Liver (tissue), 9 donors: ENCODE results near the gene RNF4. TPM values are rescaled to one million over a fixed set of nuclear protein-coding genes. Genes with fewer than 3 reads are reported as not detected.

ENCODE experiments used
- DNase-seq: peaks from one replicate; pipeline ENCODE4 v3.0.0-alpha.2; 2017; ENCODE audit warnings: low spot score
- H3K27ac ChIP-seq, 2 donors: one replicate each; pipeline ENCODE4 v1.7.0; 2013; ENCODE audit warnings: inconsistent platforms in 2 of 2, low read length in 2 of 2, control low read depth in 1 of 2, low read depth in 1 of 2, mild to moderate bottlenecking in 1 of 2
- H3K27me3 ChIP-seq, 4 donors: one replicate each; pipeline versions ENCODE4 v1.6.1 to v1.7.0; 2013; ENCODE audit warnings: low read length in 3 of 4, inconsistent platforms in 1 of 4, mild to moderate bottlenecking in 1 of 4, moderate library complexity in 1 of 4; ENCODE audit not compliant: control insufficient read depth in 4 of 4, insufficient read depth in 4 of 4
- H3K36me3 ChIP-seq, 4 donors: one replicate each; pipeline versions ENCODE4 v1.6.1 to v1.7.0; 2013; ENCODE audit warnings: low read length in 3 of 4, mild to moderate bottlenecking in 3 of 4, low read depth in 1 of 4, moderate library complexity in 1 of 4; ENCODE audit not compliant: control insufficient read depth in 4 of 4, insufficient read depth in 3 of 4
- H3K4me1 ChIP-seq, 4 donors: one replicate each; pipeline versions ENCODE4 v1.6.1 to v1.7.0; 2013; ENCODE audit warnings: low read length in 3 of 4, mild to moderate bottlenecking in 3 of 4, moderate library complexity in 1 of 4; ENCODE audit not compliant: control insufficient read depth in 4 of 4, insufficient read depth in 4 of 4
- H3K4me3 ChIP-seq, 3 donors: one replicate each; pipeline versions ENCODE4 v1.6.1 to v1.7.0; 2013; ENCODE audit warnings: low read length in 3 of 3, control low read depth in 1 of 3, low read depth in 1 of 3, mild to moderate bottlenecking in 1 of 3
- H3K9ac ChIP-seq, 2 donors: one replicate each; pipeline ENCODE4 v1.7.0; 2013; ENCODE audit warnings: low read length in 2 of 2, mild to moderate bottlenecking in 2 of 2, moderate library complexity in 2 of 2, control low read depth in 1 of 2, low read depth in 1 of 2
- H3K9me3 ChIP-seq, 4 donors: one replicate each; pipeline versions ENCODE4 v1.6.1 to v1.7.0; 2013; ENCODE audit warnings: low read length in 3 of 4; ENCODE audit not compliant: control insufficient read depth in 4 of 4
- ATF3 ChIP-seq: IDR thresholded peaks from 2 replicates; pipeline ENCODE4 v1.6.1; 2016; ENCODE audit warnings: antibody characterized with exemption
- CTCF ChIP-seq: fragments of 150-350 bp; IDR thresholded peaks from 2 replicates; pipeline ENCODE4 v1.5.1; 2017; ENCODE audit warnings: improper control_type of control experiment, low read depth, low read length; ENCODE audit not compliant: missing input control
- EGR1 ChIP-seq, 2 donors: IDR thresholded peaks; 2 replicates each; pipeline ENCODE4 v1.6.1; 2016 to 2018; ENCODE audit warnings: antibody characterized with exemption in 2 of 2, low read depth in 2 of 2
- FOXA1 ChIP-seq: IDR thresholded peaks from 2 replicates; pipeline ENCODE4 v1.6.1; 2016; ENCODE audit warnings: antibody characterized with exemption
- FOXA2 ChIP-seq: IDR thresholded peaks from 2 replicates; pipeline ENCODE4 v1.6.1; 2016; ENCODE audit warnings: antibody characterized with exemption
- GABPA ChIP-seq, 2 donors: IDR thresholded peaks in 1 of 2; conservative IDR thresholded peaks in 1 of 2; 2 replicates each; pipeline ENCODE4 v1.6.1; 2016; ENCODE audit warnings: antibody characterized with exemption in 2 of 2, mild to moderate bottlenecking in 1 of 2, moderate library complexity in 1 of 2
- HNF4A ChIP-seq, 2 donors: conservative IDR thresholded peaks; 2 replicates each; pipeline ENCODE4 v1.6.1; 2016; ENCODE audit warnings: antibody characterized with exemption in 2 of 2, mild to moderate bottlenecking in 2 of 2
- HNF4G ChIP-seq: IDR thresholded peaks from 2 replicates; pipeline ENCODE4 v1.6.1; 2016; ENCODE audit warnings: antibody characterized with exemption
- JUND ChIP-seq, 2 donors: IDR thresholded peaks; 2 replicates each; pipeline ENCODE4 v1.6.1; 2016; ENCODE audit warnings: antibody characterized with exemption in 2 of 2
- MAX ChIP-seq: IDR thresholded peaks from 2 replicates; pipeline ENCODE4 v1.6.1; 2016; ENCODE audit warnings: antibody characterized with exemption
- NR2F2 ChIP-seq: IDR thresholded peaks from 2 replicates; pipeline ENCODE4 v1.6.1; 2016; ENCODE audit warnings: antibody characterized with exemption
- RAD21 ChIP-seq, 2 donors: IDR thresholded peaks; 2 replicates each; pipeline ENCODE4 v1.6.1; 2016; ENCODE audit warnings: antibody characterized with exemption in 2 of 2, mild to moderate bottlenecking in 2 of 2
- REST ChIP-seq: IDR thresholded peaks from 2 replicates; pipeline ENCODE4 v1.6.1; 2016; ENCODE audit warnings: antibody characterized with exemption, mild to moderate bottlenecking
- RXRA ChIP-seq, 2 donors: IDR thresholded peaks; 2 replicates each; pipeline ENCODE4 v1.6.1; 2017 to 2018; ENCODE audit warnings: antibody characterized with exemption in 2 of 2, mild to moderate bottlenecking in 1 of 2
- SP1 ChIP-seq: IDR thresholded peaks from 2 replicates; pipeline ENCODE4 v1.6.1; 2018; ENCODE audit warnings: antibody characterized with exemption, mild to moderate bottlenecking
- TAF1 ChIP-seq: conservative IDR thresholded peaks from 2 replicates; pipeline ENCODE4 v1.6.1; 2016; ENCODE audit warnings: antibody characterized with exemption, mild to moderate bottlenecking
- YY1 ChIP-seq: IDR thresholded peaks from 2 replicates; pipeline ENCODE4 v1.6.1; 2016; ENCODE audit warnings: antibody characterized with exemption, mild to moderate bottlenecking
- ZBTB33 ChIP-seq: IDR thresholded peaks from 2 replicates; pipeline ENCODE4 v1.6.1; 2016; ENCODE audit warnings: antibody characterized with exemption
- WGBS: extraction: QIAGEN DNeasy Blood & Tissue Kit; methylation state at CpG from one replicate; pipeline ENCODE4 v1.1.7; 2013; 5-methylcytosine and 5-hydroxymethylcytosine counted together
- polyA plus RNA-seq, 2 donors: library from polyadenylated mRNA; stranded (reverse) in 1 of 2; unstranded in 1 of 2; fragments of 200-250 nt in 1 of 2; fragments of >200 nt in 1 of 2; fragmentation: Nextera tagmentation in 1 of 2; extraction: Ambion mirVana in 1 of 2; gene quantifications; one replicate each; pipeline versions ENCODE4 v1.2.1 to v1.2.3, GENCODE V29; 2013 to 2015
- total RNA-seq, 2 donors: library from RNA; depleted of rRNA; stranded (reverse); fragments of >200 nt; gene quantifications; one replicate each; pipeline ENCODE4 v1.2.3, GENCODE V29; 2014
- donor health status: healthy.
- donor health status: healthy.
- donor health status: healthy.
- donor health status: healthy.
- donor health status: healthy.

Gene RNF4
- total and polyA plus RNA-seq, 4 donors, result 13.0 to 31.0 (median 17.2) TPM

- no peak for DNase-seq
- H3K4me1 ChIP-seq, result peaks cover 5 to 10% (median 8%) of the 10 kb centered on the region in 4 donors
- no peak overlapping the region for H3K4me3 ChIP-seq
- H3K9me3 ChIP-seq, result no peaks in the 10 kb centered on the region
- no peaks in the 10 kb centered on the region for H3K36me3 ChIP-seq
- WGBS, result 88% methylated on average over 15 of the region's 15 CpGs
- no peak overlapping the region for H3K27ac ChIP-seq
- no peaks in the 10 kb centered on the region for H3K27me3 ChIP-seq
- no peak overlapping the region for H3K9ac ChIP-seq
- TF ChIP-seq SP1 (no peak), REST (no peak), ZBTB33 (no peak), NR2F2 (no peak), HNF4G (no peak), TAF1 (no peak), RXRA (IDR thresholded peaks at IDR 0.05) (no peak), GABPA (IDR thresholded peaks at IDR 0.05 in 1 of 2, conservative IDR thresholded peaks at IDR 0.05 in 1 of 2) (no peak), RAD21 (IDR thresholded peaks at IDR 0.05) (no peak), EGR1 (IDR thresholded peaks at IDR 0.05; ENCODE audit: low read depth in 2 of 2) (no peak), HNF4A (conservative IDR thresholded peaks at IDR 0.05) (no peak), ATF3 (no peak), FOXA2 (no peak), CTCF (no peak), FOXA1 (no peak), YY1 (no peak), MAX (no peak), JUND (IDR thresholded peaks at IDR 0.05) (no peak)
These were observed 7.5 kb upstream of the RNF4 start for GRCh38 chr4:2461246-2461960.
